GM18951 (cell line): Measurements from ENCODE around the gene EN2.

Source experiments
- POLR2A ChIP-seq: IDR thresholded peaks from 4 replicates; pipeline ENCODE4 v1.6.1; 2011; ENCODE audit warnings: mild to moderate bottlenecking; ENCODE audit not compliant: insufficient read length, insufficient read depth; ENCODE audit errors: extremely low read depth
- in situ Hi-C: fragments of 300-500 bp; cut with MboI; formaldehyde crosslinking; loops from one replicate; pipeline ENCODE4 v1.12.0; 2022; ENCODE audit warnings: low sequenced_read_pairs, mixed read lengths, inconsistent platforms; ENCODE audit not compliant: unreplicated experiment

The EN2 gene

DNA sequence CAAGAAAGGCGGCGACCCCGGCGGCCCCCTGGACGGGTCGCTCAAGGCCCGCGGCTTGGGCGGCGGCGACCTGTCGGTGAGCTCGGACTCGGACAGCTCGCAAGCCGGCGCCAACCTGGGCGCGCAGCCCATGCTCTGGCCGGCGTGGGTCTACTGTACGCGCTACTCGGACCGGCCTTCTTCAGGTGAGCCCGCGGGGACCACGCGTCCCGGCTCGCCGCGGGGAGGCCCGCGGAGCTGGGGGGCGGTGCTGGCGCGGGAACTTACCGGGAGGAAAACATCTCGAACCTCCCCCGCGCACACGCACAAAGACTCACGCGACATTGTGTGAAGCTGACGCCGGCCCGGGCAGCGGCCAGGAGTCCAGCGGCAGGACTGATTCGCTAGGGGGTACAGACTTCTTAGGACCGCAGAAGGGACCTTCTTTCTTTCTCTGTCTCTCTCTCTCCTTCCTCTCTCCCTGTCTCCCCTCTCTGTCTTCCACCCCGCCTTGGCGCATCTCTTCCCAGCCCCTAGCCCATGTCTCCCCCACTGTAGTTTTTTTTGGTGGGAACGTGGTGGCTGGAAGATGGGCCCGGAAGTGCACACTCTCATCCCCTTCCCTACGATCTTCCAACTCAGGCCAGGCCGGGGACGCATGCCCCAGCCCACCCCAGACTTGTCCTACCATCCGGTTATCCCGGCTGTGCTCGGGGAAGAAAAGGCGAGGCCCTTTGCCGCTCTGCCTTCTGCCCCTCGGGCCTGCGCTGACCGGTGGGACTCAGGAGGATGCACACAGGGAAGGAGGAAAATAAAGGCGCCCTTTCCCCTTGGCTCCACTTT, 1.2 kb downstream of the EN2 start:
- in situ Hi-C loops = loop anchor here (10.0 kb wide), 1 partner anchor 46 kb away; no protein-coding TSS in a partner anchor
- TF ChIP-seq POLR2A = no peak

DNA sequence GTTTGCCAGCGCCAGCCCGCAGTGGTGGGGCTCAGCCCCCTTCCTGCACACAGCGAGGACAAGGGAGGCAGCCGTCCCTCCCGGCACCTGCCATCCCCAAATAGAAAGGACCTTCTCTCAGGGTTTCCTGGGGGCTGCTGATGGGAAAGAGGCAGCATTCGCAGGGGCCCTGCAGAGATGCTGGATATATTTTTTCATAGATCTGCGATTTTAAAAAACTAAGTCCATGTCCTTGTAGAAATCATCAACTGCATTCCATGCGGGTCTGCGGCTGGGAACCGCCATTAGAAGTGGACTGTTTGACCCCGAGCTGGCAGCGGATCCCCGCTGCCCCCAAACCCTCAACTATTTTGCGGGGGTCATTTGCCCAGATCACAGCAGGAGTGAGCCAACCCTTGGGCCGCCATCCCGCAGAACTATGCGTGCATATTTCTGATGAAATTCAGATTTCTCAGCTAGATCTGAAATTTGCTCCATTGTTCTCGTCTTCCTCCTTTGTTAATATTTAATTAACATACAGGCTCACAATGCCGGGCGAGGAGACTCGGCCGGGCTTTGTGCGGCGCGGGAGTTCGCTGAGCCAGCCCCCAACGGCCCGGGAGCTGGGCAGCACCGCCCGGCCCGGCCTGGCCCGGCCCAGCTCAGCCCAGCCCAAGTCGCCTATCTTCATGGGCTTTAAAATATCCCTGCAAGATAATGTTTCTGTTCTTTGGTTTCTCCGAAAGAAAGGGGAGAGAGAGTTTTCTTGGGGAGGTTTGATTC, 2.0 kb downstream of the EN2 start:
- TF ChIP-seq POLR2A = no peak
- in situ Hi-C loops = loop anchor here (10.0 kb wide), 1 partner anchor 45 kb away; no protein-coding TSS in a partner anchor

DNA sequence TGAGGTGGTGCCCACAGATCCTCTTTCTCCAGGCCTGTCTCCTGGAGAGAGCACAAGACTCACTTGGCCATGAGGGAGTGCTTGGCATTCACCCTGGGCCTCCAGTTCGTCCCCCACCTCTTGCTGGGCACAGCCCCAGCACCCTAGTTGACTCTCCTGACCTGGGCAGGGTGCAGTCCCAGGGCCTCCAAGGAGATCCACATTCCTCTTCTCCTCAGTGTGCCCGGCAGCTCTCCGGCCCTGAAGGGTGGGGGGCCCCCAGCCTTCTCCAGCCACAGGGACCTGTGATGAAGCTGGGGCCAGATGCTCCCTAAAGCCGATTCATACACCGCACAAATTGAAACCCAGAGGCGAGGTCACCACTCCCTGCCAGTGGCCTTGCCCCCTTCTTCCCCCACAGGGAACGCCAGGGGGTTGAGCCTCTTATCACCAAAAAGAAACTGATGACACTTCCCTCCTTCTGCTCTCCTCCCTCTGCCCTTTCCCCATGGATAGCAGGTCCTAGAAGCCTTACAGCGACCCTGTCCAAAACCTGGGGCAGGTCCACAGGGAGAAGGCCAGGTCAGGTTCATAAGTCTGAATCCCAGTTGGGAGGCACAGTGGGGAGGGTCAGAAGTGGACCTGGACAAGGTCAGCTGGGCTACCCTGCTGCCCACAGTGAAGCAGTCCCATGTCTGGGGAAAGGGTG, 3.1 kb downstream of the EN2 start:
- in situ Hi-C loops = no loop called here
- no peak for TF ChIP-seq POLR2A

DNA sequence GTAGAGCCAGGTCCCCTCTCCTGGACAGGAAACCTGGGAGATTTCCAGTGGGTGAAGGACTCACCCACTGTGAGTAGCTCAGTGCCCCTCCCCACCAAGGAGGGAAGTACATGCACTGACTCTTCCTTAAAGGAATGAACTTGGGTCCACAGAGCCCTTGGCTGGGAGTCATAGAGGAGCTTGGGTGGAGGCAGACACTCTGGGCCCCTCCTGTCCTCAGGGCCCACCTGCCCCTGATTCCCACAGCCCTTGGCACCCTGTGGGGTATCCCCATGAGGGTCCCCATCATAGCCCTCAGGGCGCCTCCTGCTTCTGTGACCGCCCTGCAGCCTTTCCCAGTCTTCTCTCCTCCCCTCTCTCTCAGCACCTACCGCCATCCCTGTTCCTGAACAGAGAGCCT, 3.7 kb downstream of the EN2 start:
- no peak for TF ChIP-seq POLR2A
- in situ Hi-C loops = no loop called here

DNA sequence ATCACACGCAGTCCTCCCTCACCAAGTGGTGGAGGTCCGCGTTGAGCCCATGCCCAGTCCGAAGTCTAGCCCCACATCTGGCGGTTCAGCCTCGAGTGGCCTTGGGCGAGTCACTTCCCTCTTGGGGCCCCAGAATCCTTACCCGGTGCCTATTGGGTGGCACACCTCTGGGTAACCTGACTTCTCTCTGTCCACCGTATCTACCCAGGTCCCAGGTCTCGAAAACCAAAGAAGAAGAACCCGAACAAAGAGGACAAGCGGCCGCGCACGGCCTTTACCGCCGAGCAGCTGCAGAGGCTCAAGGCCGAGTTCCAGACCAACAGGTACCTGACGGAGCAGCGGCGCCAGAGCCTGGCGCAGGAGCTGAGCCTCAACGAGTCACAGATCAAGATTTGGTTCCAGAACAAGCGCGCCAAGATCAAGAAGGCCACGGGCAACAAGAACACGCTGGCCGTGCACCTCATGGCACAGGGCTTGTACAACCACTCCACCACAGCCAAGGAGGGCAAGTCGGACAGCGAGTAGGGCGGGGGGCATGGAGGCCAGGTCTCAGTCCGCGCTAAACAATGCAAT, 4.3 kb downstream of the EN2 start:
- in situ Hi-C loops = no loop called here
- TF ChIP-seq POLR2A = no peak

DNA sequence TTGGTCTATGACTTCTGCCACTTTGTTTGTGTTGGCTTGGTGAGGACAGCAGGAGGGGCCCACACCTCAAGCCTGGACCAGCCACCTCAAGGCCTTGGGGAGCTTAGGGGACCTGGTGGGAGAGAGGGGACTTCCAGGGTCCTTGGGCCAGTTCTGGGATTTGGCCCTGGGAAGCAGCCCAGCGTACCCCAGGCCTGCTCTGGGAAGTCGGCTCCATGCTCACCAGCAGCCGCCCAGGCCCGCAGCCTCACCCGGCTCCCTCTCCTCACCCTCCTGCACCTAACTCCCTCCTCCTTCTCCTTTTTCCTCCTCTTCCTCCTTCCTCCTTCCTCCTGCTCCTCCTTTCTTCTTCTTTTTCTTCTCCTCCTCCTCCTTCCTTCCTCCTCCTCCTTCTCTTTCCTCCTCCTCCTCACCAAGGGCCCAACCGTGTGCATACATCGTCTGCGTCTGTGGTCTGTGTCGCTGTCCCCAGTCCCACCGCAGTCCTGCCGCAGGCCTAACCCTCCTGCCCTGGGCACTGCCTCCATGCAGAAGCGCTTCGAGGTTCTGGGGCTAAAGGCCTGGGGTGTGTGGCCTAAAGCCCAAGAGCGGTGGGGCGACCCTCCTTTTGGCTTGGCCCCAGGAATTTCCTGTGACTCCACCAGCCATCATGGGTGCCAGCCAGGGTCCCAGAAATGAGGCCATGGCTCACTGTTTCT, 5.3 kb downstream of the EN2 start:
- in situ Hi-C loops = no loop called here

DNA sequence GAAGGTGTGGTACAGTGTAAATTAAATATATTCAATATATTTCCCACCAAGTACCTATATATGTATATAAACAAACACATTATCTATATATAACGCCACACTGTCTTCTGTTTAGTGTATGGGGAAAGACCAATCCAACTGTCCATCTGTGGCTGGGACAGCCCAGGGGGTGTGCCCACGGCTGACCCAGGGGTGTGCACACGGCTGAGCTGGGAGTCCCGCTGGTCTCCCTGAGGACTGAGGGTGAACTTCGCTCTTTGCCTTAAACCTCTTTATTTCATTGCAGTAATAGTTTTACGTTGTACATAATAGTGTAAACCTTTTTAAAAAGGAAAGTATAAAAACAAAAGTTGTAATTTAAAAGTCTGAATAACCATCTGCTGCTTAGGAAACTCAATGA, 6.3 kb downstream of the EN2 start:
- TF ChIP-seq POLR2A = no peak
- in situ Hi-C loops = no loop called here

More for the DNA sequence above, 5.3 kb downstream of the EN2 start:
- TF ChIP-seq POLR2A = no peak

DNA sequence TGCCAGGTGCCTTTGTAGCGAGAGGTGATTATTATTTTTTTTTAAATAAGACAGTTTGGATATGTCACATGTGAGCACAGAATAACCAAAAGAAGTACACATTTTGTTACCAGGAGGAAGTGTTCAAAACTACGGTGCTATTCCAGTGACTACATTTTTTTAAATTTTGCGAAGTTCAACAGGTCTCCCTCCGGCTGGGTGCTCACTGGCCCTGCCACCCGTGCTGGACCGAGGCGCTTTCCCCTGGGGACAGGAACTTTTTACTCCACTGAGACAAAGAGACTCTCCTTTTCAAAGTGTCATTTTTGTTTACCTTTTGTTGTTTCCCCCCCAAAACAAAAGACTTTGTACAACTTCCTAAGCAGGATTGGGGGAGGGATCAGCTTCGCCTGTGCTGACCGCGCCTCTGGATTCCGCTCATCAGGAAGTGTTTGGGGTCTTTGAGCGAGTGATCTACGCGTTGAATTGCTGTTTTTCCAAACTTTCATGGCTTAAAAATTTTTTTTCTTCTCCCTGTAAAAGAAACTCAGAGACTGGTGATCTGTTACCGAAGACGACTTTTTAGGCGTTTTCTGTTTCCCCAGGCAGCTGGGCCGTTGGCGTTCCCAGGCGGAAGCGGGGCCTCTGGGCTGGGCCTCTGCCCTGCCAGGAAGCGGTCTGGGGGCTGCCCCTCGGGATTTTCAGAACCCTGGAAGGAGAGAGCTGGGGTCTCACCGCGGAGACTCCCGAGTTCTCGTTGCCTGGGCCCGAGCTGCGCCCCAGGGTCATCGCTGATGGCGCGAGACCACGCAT, 7.2 kb downstream of the EN2 start:
- in situ Hi-C loops = no loop called here
- no peak for TF ChIP-seq POLR2A

DNA sequence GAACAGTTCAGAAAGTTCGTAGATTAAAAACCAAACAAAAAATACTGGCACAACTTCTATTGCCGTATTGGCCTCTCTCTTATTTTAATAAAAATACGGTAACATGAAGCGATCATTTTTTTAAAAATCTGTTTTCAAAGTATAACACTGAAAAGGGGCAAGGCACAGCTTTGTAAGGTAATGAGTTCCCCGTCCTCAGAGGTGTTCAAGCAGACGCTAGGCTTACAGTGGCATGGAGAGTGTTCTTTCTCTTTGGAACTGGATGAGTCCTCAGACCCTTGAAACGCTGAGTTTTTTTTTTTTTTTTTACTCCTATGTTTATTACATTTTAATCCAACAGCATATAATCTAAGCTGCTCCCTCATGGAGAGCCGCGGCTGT, 7.8 kb downstream of the EN2 start:
- TF ChIP-seq POLR2A = no peak
- in situ Hi-C loops = no loop called here

DNA sequence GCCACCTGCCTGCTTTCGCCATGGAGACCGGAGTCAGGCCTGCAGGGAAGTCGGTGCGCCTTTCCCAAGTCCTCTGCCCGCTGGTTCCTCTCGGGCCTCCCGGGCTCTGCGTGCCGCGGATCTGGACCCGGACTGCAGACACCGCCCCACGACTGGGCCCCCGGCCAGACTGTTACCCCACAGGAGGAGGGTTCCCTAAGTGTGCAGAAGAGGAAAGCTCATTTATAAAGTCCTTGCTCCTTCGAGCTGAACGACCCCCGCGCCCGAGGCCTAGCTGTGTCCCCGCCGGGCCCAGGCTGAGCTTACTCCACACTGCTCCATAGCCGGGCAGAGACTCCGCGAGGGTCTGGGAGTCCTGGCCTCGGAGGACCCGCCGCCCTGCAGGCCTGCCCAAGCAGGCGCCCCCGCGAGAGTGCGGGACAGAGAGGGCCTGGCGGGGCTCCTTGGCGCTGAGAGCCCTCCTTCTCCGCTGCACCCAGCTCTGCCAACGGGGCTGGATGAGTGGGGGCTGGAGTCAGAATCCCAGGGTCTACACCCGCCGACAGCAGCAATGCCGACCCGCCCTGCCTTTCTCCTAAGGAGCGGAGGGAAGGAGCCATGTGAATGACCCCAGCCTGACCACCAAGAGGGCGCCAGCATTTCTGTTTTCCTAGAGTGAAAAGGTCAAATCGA, 8.3 kb downstream of the EN2 start:
- TF ChIP-seq POLR2A = no peak
- in situ Hi-C loops = no loop called here

DNA sequence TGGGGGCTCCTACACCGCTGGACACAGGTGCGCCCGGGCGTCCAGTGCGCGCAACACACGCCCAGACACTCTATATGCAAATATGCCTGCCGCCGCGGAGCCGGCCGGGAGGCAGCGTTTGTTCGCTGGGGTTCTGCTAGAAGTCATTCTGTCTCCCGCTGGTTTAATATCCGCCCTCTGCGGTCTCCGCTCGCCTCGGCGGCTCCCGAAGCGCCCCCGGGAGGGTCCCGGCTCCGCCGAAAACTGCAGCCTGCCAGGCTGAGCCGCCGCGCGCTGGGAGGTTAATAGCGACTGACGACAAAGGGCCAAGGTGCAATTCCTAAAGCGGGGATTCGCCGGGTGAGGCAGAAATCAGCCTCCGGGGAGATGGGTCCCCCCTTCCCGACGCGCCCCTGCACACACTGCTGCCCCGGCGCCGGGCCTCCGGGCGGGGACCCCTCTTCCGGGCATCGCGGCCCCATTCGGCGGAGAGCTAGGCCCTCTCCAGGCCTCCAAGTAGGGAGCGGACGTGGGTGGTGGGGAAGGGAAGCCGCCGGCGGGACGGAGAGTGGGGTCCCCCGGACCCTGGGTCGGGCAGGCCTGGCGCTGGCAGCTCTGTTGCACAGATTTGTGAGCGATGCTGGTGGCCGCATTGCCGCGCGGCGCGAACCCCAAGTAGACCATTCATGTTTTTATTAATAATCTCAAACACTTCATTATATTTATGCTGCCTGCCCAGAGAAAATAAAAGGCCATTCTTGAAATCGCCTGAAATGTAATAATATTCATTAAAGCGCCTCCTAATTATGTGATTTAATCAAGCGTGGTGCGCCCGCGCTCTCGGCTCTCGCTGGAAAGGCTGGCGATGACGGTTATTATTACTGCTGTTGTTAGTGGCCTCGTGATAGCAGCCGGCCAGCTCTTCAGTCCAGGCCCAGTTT, 9.1 kb downstream of the EN2 start:
- in situ Hi-C loops = no loop called here
- TF ChIP-seq POLR2A = no peak
